ENCODE data around the gene EBF4.

- TF ChIP-seq CTCF (IDR thresholded peaks at IDR 0.05; ENCODE audit: low read depth, low read length, poor library complexity, severe bottlenecking) (no peak), EZH2phosphoT487 (IDR thresholded peaks at IDR 0.05; ENCODE audit: borderline replicate concordance, low read length) (no peak)
These were observed 54.2 kb downstream of the EBF4 start for GRCh38 chr20:2746636-2747265.

Measured in DOHH2 (cell line).